CD4-positive, alpha-beta T cell treated with Interleukin-4 for 1 hour (primary cell): ENCODE data around the gene ZNF808.
"Not testable (repeated sequence)": the region's sequence is repeated elsewhere in the genome, so short reads cannot be mapped to it uniquely, and the experiment has no call there.

Source experiments
- DNase-seq, 2 donors: peaks; one replicate each; pipeline ENCODE4 v3.0.0-alpha.2; 2020 to 2022

The ZNF808 gene

GRCh38 chr19:52600639-52601024, 73.2 kb downstream of the ZNF808 start:
- DNase-seq: no peak

DNA sequence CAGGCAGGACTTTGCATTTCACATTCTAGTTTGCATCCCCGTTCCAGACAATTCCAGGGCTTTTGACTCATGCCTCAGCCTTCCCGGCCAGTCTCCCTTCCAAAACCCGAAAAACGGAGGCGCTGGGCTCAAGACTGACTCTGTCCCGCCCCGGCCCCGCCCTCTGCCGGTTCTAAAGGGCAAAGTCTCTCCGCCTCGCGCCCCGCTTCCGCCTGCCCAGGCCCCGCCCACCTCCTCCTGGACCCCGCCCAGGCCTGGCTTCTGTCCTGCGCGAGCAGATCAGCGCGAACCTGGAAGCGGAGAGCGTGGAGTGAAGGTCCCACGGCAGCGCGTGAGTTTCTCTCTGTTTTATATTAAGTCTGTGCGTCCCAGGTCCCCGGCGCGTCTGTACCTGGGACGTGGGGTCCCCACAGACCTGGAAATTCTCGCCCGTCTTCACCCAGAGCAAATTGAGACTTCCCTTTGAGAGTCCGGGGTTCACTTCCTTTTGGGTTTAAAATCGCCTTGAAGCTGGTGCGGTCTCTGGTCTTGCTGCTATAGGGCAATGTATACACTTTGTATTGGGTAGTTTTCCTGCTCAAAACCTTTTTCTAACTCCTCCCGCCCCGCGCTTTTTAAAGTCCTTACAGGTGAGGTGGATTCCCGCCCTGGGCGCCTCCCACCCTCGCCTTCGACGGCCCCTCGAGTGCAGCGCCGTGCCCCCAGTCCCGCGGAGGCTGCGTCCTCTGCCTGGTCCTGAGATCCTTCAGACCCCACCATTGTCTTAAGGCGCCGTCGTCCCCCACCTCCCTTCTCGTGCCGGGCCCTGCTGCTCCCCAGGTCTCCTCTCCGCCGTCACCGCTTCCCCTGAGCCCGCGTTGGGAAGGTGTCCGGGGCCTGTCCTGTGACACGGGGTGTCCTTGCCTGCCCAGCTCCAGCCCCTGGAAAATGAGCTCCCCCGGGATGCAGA, 73.8 kb downstream of the ZNF808 start:
- peak; percentile 90 to 92 for DNase-seq

GRCh38 chr19:52601974-52602366, 74.5 kb downstream of the ZNF808 start:
- DNase-seq: not testable (repeated sequence)

GRCh38 chr19:52602941-52603340, 75.5 kb downstream of the ZNF808 start:
- DNase-seq: no peak

GRCh38 chr19:52603558-52604207, 76.2 kb downstream of the ZNF808 start:
- no peak for DNase-seq
